OCI-LY1 (cell line): ENCODE data around the gene CD300LB.

ENCODE experiments used
- EZH2 ChIP-seq: fragments of 200-600 bp; sonication (generic), shearing (Covaris generic); IDR thresholded peaks from 2 replicates; pipeline ENCODE4 v1.8.0; 2017; ENCODE audit warnings: borderline replicate concordance, mixed run types, mild to moderate bottlenecking, antibody characterized with exemption, low read length, moderate library complexity, mixed read lengths
- TF ChIP-seq, protein P1 (sequence below): fragments of 200-600 bp; sonication (generic), shearing (Covaris generic); IDR thresholded peaks from 2 replicates; pipeline ENCODE4 v1.5.1; 2017; ENCODE audit warnings: mild to moderate bottlenecking, antibody characterized with exemption, low read length, moderate library complexity, mixed read lengths

DNA sequence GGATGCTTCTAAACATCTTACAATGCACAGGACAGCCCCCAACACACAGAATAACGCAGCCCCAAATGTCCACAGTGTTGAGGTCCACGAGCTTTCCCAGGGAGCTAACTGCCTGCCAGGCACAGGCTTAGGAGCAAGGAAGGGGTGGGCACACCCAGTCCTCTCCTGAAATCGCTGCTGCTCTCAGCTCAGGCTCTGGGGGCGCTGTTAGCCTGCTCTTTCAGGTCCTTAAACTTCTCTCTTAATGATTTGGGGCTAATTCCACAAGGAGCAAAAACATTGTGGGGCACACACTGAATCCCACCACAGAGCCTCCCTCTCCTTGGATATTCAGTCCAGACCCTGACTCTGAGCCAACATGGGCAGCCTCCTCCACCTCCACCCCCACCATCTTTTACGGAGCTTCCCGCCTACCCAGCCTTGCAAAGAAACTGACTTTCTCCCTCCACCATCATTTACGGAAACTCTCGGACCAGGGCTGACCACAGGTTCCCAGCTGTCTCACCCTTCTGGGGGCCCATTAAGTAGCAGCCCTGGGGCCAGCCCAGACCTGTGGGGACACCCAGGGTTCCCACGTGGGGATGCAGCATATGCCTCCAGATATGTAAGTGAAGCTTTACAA, 35.0 kb upstream of the CD300LB start:
- TF ChIP-seq, protein P1, sequence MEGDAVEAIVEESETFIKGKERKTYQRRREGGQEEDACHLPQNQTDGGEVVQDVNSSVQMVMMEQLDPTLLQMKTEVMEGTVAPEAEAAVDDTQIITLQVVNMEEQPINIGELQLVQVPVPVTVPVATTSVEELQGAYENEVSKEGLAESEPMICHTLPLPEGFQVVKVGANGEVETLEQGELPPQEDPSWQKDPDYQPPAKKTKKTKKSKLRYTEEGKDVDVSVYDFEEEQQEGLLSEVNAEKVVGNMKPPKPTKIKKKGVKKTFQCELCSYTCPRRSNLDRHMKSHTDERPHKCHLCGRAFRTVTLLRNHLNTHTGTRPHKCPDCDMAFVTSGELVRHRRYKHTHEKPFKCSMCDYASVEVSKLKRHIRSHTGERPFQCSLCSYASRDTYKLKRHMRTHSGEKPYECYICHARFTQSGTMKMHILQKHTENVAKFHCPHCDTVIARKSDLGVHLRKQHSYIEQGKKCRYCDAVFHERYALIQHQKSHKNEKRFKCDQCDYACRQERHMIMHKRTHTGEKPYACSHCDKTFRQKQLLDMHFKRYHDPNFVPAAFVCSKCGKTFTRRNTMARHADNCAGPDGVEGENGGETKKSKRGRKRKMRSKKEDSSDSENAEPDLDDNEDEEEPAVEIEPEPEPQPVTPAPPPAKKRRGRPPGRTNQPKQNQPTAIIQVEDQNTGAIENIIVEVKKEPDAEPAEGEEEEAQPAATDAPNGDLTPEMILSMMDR: peak; percentile 69
- TF ChIP-seq EZH2: no peak
